Measurements from ENCODE around the gene NFAT5.

The NFAT5 gene

DNA sequence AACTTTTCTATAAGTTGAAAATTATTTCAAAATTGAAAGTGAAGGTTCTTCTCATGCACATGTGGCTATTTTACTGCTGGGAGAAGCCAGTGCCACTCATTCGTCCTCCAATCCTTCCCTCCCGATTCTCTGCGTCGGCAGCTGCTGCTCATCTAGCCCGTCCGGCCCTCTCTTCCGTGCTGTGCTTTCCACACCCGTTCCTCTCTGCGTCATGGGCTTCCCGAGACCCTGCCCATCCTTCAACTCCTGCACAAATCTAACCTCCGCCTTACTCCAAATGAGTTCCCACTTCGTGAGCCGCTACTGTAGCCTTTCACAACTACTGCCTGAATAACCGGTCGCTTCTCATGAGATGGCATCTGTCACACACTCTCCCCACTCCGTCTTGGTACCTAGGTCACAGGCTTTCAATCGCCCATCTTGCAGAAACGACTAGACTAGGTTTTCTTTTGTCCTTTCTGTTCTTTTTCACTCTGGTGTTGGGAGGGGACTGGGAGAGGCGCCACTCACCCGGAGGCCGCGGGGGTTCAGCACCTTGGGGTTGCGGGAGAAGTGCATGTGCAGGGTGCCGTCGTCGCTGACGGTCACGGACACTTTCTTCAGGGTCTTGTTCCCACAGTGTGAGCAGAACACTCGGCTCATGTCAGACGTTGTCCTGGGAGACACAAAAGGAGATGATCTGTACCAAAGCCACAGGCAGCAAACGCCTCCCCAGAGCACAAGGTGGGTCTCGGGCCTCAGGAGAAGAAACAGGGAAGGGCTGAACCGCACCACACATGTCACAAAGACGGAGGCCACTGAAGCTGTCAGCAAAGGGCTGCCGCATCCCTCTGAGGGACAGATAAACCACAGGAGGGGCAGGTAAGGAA lies 178.8 kb downstream of the NFAT5 start:
- DNase-seq: no peak

DNA sequence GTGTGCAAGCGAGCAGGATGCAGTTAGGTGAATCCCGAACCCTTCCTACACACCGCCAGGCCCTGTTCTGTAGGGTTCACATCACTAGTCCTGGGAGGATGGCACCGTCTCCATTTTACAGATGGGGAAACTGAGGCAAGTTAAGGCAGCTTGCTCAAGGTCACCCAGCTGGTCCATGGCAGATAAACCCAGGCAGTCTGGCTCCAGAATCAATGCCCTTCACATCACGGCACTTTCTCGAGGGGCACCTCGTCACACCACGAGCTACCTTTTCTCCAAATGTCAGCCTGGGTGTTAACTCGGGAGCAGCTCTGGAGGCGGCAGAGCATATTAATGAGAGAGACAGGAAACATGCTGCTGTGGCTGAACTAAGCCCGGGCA lies 179.5 kb downstream of the NFAT5 start:
- DNase-seq: no peak

DNA sequence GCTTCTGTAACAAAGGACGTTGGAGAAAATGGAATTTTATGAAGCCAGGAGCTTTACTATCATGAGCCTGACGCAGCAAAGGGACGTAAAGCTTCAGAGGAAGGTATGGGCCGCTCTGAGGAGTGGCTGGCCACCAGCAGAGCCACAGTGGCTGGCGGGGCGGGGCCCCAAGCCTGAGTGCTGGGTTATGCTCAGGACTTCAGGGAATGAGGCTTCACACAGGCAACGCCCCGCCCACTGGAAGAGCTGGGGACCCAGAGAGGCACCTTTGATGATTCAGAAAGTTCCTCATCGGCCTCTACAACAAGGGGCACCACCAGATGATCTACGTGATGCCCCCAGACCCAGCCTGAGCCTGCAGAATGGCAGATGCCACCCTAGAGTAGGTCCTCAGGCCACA lies 180.2 kb downstream of the NFAT5 start:
- DNase-seq: no peak

DNA sequence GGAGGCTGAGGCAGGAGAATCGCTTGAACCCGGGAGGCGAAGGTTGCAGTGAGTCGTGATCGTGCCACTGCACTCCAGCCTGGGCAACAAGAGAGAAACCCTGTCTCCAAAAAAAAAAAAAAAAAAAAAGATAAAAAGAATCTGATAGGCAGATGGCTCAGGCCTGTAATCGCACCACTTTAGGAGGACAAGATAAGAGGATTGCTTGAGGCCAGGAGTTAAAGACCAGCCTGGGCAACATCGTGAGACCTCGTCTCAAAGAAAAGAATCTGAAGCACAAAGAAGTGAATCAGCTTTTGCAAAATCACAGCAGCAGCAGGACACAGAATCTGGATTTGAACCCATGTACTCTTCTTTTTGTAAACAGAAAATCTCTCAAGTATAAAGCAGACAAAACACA lies 181.3 kb downstream of the NFAT5 start:
- no peak for DNase-seq

DNA sequence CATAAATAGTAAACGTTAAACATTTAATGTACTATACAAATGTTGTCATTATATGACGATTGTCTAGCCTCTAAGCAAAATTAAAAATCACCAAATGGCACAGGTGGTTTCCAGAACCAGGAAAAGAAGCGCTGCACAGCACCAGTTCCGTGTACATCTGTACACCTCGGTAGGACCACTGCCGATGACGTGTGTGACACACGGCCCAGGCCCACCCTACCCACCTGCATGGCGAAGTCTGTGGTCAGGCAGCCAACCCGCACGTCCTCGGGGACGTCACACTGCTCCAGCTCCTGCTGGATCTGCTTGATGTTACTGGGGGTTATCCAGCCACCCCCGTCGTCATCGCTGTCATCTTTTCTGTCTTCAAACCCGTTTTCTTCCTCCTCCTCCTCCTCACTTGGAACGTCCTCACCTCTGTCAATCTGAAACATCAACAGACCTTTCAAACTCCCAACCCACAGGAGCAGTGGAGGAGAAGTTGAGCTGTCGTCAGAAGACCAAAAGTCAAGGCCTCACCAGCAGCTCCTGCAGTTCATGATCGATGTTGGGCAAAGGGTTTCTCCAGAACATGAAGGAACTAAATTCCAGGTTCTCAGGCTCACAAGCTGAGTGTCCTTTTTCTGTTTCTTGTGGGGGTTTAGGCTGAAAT lies 183.1 kb downstream of the NFAT5 start:
- DNase-seq: no peak

DNA sequence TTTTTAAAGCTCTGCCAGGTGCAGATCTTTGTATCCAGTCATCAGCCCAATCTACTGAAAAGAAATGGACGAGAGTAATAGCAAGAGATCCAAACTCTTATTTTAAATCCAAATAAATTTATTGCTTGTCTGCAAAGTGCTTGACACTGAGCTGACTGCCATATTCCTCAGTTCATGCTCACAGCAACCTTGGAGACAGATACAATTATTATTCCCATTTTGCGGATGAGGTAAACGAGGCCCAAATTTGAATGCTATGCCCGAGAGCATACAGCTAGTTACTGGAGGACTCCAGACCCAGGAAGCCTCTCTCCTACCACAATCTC lies 188.3 kb downstream of the NFAT5 start:
- DNase-seq: no peak
